ENCODE data around the gene PCSK5.
"Not testable (repeated sequence)": the region's sequence is repeated elsewhere in the genome, so short reads cannot be mapped to it uniquely, and the experiment has no call there.

The PCSK5 gene

GRCh38 chr9:75891277-75891741, 836 bp downstream of the PCSK5 start:
- DNase-seq, result no peak

- DNase-seq, result no peak
Measured at GRCh38 chr9:75891771-75892215, 1.3 kb downstream of the PCSK5 start.

- DNase-seq, result no peak
Measured at GRCh38 chr9:75892216-75892911, 1.9 kb downstream of the PCSK5 start.

DNA sequence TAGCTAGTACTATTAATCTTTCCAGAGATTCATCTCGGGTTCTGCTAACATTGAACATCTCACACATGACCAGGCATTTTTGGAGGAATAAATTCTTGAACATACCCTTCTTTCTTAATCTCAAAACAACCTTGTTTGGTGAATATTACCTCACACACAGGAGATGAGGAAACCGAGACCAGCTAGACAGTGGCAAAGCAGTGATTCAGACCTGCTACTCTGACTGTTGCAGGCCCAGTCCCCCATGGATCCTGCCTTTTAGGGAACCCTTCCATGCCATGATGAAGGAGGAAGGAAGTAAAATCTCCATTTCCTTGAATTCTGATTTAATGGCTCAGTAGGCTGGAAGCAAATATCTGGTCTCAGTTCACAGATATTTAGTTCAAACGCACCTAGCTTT, 2.6 kb downstream of the PCSK5 start:
- no peak for DNase-seq

- no peak for DNase-seq
Measured at GRCh38 chr9:75894566-75894965, 4.1 kb downstream of the PCSK5 start.

- no peak for DNase-seq
Measured at GRCh38 chr9:75895112-75895511, 4.6 kb downstream of the PCSK5 start.

DNA sequence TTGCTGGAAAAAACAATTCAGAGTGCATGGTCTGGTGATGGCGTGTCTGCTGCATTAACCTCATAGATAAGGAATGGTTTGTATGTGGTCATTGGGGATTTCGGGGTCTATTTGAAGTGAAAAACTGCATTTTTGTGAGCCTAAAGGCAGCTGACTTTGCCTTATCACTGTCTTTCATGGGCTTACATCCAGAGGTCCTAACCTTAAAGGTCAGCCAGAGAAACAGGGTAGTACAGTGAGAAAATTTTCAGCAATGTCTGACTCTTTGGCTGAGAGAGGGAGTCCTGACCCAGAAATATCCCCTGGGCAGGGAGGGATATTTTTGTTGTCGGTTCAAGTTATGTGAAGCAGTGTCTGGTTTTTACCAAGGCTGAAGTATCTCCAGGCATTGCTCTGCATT, 5.7 kb downstream of the PCSK5 start:
- DNase-seq, result no peak

DNA sequence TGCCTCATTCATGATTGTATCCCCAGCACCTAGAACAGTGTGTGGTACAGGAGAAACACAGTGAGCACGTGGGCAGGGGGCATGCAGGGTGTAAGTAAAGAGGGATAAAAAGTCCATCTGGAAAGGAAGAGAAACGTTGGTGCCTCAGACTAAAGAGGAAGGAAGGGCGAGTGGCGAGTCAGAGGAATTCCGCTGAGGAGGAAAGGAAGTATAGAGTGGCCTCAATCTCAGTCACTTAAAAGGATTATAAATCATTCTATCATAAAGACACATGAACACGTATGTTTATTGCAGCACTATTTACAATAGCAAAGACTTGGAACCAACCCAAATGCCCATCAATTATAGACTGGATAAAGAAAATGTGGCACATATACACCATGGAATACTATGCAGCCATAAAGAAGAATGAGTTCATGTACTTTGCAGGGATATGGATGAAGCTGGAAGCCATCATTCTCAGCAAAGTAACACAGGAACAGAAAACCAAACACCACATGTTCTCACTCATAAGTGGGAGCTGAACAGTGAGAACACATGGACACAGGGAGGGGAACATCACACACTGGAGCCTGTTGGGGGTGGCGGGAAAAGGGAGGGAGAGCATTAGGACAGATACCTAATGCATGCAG, 10.5 kb downstream of the PCSK5 start:
- DNase-seq, result not testable (repeated sequence)

DNA sequence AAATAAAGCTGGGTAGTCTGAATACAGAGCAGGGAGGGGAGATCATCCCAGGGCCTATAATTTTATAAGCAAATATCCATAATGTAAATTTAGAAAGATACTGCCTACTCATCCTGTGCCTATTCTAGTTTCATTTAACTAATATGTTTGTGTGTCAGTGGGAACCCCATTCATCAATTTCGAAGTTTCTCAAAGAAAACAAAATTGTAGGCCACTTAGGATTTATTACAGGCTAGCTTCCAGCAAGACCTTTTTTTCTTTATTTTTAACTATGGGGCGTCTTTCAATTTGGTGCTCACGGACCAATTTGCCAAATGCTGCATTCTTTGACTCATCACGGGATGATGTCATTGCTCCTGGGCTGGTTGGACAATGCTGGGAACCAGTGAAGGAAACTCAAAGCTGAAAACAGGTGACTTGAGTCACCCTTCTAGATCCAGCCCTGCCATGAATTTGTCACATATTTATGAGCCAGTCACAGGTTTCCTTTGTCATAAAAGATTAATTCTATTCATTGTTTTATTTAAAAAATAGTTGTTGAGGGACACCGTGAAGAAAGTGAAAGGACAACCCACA, 13.4 kb downstream of the PCSK5 start:
- no peak for DNase-seq

DNA sequence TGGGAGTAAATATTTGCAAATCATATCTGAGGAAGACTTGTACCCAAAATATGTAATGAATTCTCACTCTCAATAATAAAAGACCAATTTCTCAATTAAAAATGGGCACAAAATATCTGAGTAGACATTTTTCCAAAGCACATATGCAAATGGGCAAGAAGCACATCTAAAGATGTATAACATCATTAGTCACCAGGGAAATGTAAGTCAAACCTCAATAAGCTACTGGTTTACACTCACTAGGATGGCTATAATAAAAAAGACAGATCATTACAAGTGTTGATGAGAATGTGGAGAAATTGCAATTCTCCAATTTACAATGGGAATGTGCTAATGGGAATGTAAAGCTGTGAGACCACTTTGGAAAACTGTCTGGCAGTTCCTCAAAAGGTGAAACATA, 13.9 kb downstream of the PCSK5 start:
- no peak for DNase-seq

DNA sequence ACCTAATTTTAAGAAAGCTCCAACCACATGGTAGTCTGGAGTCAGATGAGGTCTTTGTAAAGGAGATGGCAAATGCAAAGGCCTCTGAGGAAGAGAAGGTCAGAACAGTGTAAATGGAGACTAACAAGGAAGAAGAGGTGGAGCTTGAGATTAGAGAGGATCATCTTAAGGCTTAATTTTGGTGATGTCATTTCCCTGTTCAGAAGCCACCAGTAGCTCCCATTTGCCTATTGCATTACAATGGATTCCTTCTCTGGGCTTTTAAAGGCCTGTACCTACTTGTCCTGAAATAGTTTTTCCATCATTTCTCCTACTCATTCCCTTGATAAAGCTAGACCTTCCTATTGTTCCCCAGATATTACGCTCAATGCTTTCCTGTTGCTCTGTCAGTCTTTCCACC, 16.1 kb downstream of the PCSK5 start:
- no peak for DNase-seq

GRCh38 chr9:75907329-75907728, 16.9 kb downstream of the PCSK5 start:
- no peak for DNase-seq

GRCh38 chr9:75907923-75908322, 17.4 kb downstream of the PCSK5 start:
- no peak for DNase-seq

- peak; percentile 16 for DNase-seq
Measured at GRCh38 chr9:75909776-75910175, 19.3 kb downstream of the PCSK5 start.

- DNase-seq, result no peak
Measured at GRCh38 chr9:75910731-75911130, 20.3 kb downstream of the PCSK5 start.

DNA sequence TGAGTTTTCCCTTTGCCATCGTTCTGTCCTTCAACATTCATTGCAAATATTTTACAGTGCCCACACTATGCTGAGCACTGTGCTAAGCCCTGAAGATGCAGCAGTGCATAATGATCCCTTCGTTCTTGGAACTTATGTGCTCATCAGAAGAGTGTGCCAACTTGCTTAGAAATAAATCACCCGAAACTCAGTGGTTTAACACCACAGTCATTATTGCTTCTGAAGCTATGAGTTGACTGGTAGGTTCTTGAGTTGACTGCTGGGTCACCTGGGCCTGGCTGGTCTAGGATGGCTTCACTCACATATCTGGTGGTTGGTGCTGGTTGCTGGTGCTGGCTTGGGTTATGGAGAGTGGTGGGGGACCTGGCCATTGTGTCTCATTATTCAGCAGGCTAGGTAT, 20.9 kb downstream of the PCSK5 start:
- no peak for DNase-seq

- no peak for DNase-seq
Measured at GRCh38 chr9:75912951-75913350, 22.5 kb downstream of the PCSK5 start.

GRCh38 chr9:75914002-75914401, 23.5 kb downstream of the PCSK5 start:
- no peak for DNase-seq

DNA sequence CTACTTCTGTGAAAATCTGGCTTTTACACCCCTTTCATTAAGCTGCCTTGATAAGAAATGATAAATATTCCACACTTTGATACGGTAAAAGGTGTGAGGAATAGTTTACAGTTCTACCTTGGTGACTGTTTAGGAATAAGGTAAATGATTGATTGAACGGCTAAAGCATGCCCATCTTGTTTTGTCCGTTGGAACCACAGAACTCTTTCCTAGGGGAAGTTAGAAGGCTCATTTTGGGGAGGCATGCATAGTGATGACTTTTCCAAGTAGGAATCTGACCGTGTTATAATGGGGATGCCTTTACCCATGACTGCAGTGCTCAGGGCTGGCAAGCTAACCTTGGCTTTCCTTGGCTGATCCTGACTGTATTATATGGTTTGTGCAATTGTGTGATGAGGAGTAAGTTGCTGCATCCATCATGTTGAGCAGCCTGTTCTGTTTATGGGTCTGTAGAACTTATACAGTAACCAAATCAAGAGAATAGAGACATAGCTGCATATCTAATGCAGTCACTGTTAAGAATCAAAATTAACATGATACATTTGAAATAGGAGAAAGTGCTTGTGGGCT, 24.5 kb downstream of the PCSK5 start:
- DNase-seq, result no peak

GRCh38 chr9:75918154-75918553, 27.7 kb downstream of the PCSK5 start:
- no peak for DNase-seq

DNA sequence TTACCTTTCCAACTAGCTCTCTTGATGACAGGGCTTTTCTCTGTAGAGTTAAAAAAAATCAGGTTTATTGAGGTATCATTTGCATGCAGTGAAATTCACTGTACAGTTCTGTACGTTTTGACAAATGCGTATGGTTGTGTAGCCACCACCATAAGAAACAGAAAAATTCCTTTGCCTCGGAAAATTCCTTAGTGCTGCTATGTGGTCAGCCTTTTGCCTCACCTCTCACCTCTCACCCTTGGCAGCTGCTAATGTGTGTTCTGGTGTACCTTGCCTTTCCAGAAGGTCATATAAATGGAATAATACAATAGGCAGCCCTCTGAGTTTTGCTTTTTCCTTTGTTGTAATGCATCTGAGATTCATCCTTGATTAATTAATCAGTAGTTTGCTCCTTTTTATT, 28.4 kb downstream of the PCSK5 start:
- no peak for DNase-seq

GRCh38 chr9:75921391-75922127, 31.1 kb downstream of the PCSK5 start:
- no peak for DNase-seq

DNA sequence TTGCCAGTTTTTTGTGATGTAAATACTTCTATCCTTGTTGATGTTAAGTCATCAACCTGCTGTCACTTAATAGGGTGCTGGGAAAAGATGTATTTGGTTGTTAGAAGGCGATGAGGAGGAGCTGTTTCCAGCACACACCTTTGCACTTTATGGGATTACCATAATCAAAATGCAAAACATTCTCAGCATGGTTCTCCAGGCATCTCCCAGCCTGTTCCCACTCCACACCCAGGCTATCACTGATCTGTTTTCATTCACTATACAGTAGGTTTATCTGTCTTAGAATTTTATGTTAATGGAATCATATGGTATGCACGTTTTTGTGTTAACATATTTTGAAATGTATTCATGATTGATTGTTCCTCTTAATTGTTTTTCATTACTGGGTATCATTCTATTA, 35.9 kb downstream of the PCSK5 start:
- no peak for DNase-seq

Measured in NCI-H1092 (cell line).